GM20000 (cell line): Measurements from ENCODE around the gene EMC6.

Experiments
- DNase-seq: peaks from one replicate; pipeline ENCODE4 v3.0.0; 2012; ENCODE audit warnings: low spot score
- TF ChIP-seq, protein P1 (sequence below): IDR thresholded peaks from 2 replicates; pipeline ENCODE4 v1.5.1; 2012; ENCODE audit warnings: mild to moderate bottlenecking, control low read depth; ENCODE audit errors: extremely low read depth, missing control alignments

Gene EMC6

DNA sequence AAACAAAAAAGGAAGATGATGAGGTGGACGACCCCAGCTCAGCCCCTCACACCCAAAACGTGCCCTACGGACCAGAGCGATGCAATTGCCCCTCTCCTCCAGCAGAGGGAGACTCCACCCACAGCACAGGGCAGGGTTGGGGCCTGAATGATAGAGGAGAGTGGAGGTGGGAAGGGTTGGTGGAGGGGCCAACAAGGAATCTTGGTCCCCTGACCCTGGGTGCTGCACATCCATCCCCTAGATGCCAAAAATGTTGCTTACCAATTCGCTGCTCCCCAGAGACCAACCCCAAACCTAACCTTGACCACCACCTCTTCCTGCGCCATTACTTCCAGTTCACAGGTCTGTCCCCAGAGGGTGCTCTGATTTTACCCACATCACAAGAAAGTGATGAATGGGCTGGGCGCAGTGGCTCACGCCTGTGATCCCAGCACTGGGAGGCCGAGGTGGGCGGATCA lies 14.5 kb downstream of the EMC6 start:
- DNase-seq = peak; percentile 88
- TF ChIP-seq, protein P1, sequence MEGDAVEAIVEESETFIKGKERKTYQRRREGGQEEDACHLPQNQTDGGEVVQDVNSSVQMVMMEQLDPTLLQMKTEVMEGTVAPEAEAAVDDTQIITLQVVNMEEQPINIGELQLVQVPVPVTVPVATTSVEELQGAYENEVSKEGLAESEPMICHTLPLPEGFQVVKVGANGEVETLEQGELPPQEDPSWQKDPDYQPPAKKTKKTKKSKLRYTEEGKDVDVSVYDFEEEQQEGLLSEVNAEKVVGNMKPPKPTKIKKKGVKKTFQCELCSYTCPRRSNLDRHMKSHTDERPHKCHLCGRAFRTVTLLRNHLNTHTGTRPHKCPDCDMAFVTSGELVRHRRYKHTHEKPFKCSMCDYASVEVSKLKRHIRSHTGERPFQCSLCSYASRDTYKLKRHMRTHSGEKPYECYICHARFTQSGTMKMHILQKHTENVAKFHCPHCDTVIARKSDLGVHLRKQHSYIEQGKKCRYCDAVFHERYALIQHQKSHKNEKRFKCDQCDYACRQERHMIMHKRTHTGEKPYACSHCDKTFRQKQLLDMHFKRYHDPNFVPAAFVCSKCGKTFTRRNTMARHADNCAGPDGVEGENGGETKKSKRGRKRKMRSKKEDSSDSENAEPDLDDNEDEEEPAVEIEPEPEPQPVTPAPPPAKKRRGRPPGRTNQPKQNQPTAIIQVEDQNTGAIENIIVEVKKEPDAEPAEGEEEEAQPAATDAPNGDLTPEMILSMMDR = peak; percentile 84

DNA sequence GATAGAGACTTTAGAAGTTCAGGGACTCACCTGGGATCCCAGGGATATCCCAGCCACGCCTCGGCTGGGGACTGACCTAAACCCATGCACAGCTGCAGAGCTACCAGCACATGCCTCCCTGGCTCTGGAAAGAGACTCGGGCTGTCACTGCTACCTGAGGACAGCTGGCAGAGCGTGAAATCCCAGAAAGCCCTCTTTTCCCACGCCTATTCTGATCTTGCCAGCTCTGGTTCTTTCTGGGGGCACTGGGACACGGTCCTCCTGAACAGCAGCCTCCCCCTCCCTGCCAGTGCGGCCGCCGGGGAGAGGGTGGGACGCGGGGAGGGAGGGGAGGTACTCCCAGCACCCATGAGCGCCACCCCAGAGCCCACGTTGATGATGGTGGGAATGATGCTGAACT lies 16.6 kb downstream of the EMC6 start:
- DNase-seq = no peak

GRCh38 chr17:3688027-3688553 lies 19.5 kb downstream of the EMC6 start:
- peak; percentile 53 for DNase-seq
- TF ChIP-seq, protein P1 = no peak

More for the DNA sequence above, 16.6 kb downstream of the EMC6 start:
- TF ChIP-seq, protein P1 = no peak

- TF ChIP-seq, protein P1 = no peak
- DNase-seq = no peak
Measured at GRCh38 chr17:3688852-3689261, 20.2 kb downstream of the EMC6 start.

GRCh38 chr17:3689262-3690093 lies 20.9 kb downstream of the EMC6 start:
- TF ChIP-seq, protein P1 = no peak
- DNase-seq = no peak

DNA sequence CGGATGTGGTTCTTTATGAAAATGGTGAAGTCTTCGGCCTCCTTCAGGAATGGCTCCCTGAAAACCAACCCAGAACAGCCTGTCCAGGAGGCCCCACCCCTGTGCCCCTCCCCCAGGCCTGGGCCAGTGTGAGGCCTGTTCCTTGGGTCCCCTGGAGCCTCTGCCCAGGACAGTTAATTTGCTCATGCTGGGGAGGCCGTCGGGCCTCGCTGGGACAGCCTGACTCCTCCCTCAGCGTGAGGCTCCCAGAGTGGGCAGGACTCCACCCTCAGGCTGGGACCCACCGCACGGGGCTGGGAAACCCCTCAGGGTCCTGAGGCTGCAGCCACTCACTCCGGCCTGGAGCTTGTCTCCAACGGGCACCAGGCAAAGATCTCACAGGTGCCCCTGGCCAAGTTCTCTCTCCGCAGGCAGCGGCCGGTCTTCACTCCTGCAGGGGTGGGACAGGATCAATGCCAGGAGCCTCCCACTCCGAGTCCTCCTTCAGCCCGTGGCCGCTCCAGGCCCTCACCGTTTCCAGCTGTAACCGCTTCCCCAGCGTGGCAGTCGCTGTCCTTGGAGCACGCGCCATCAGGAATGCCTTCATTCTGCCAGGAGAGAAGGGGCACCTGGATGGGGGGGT lies 21.6 kb downstream of the EMC6 start:
- TF ChIP-seq, protein P1 = no peak
- DNase-seq = no peak

GRCh38 chr17:3691617-3692067 lies 23.0 kb downstream of the EMC6 start:
- DNase-seq = no peak
- TF ChIP-seq, protein P1 = no peak
